ENCODE data around the gene CREM. TPM values are rescaled to one million over a fixed set of nuclear protein-coding genes. Genes with fewer than 3 reads are reported as not detected.
"Not testable (repeated sequence)": the region's sequence is repeated elsewhere in the genome, so short reads cannot be mapped to it uniquely, and the experiment has no call there.

Gene CREM
- total RNA-seq, 1 donor from 2014 or later: 59.5 TPM

GRCh38 chr10:35212856-35213255 lies 86.2 kb downstream of the CREM start:
- intact Hi-C loops (cut with DNase I): no loop called here
- ATAC-seq: peak; percentile 61
- DNase-seq (ENCODE audit: low spot score): no peak

GRCh38 chr10:35213699-35214098 lies 87.1 kb downstream of the CREM start:
- intact Hi-C loops (cut with DNase I): no loop called here
- no peak for ATAC-seq
- no peak for DNase-seq (ENCODE audit: low spot score)

- DNase-seq (ENCODE audit: low spot score) (no peak), ATAC-seq (no peak)
- intact Hi-C loops (cut with DNase I): no loop called here
Observed at GRCh38 chr10:35214607-35215020, 88.0 kb downstream of the CREM start.

GRCh38 chr10:35215107-35215506 lies 88.5 kb downstream of the CREM start:
- no peak for ATAC-seq
- intact Hi-C loops (cut with DNase I): no loop called here

GRCh38 chr10:35216303-35216905 lies 89.8 kb downstream of the CREM start:
- DNase-seq (ENCODE audit: low spot score) (no peak), ATAC-seq (peak; percentile 59)
- intact Hi-C loops (cut with DNase I): no loop called here

More at GRCh38 chr10:35215107-35215506, 88.5 kb downstream of the CREM start:
- no peak for DNase-seq (ENCODE audit: low spot score)

GRCh38 chr10:35216956-35217355 lies 90.3 kb downstream of the CREM start:
- DNase-seq (ENCODE audit: low spot score); ATAC-seq; intact Hi-C loops (cut with DNase I): not testable (repeated sequence)

GRCh38 chr10:35217455-35217854 lies 90.8 kb downstream of the CREM start:
- DNase-seq (ENCODE audit: low spot score) (no peak), ATAC-seq (peak; percentile 31)
- intact Hi-C loops (cut with DNase I): no loop called here

GRCh38 chr10:35218339-35218955 lies 91.8 kb downstream of the CREM start:
- DNase-seq (ENCODE audit: low spot score): peak; percentile 93
- peak; percentile 86 for ATAC-seq
- intact Hi-C loops (cut with DNase I): no loop called here

- intact Hi-C loops (cut with DNase I): no loop called here
- no peak for DNase-seq (ENCODE audit: low spot score)
- ATAC-seq: no peak
Observed at GRCh38 chr10:35219292-35219691, 92.6 kb downstream of the CREM start.

GRCh38 chr10:35219891-35220890 lies 93.5 kb downstream of the CREM start:
- intact Hi-C loops (cut with DNase I): loop anchor here (5.0 kb wide), 1 partner anchor 103 kb away; no protein-coding TSS in a partner anchor
- DNase-seq (ENCODE audit: low spot score): no peak
- no peak for ATAC-seq

- ATAC-seq: peak; percentile 9
Observed at GRCh38 chr10:35223016-35223415, 96.4 kb downstream of the CREM start.

GRCh38 chr10:35224045-35224740 lies 97.5 kb downstream of the CREM start:
- no peak for DNase-seq (ENCODE audit: low spot score)
- intact Hi-C loops (cut with DNase I): loop anchor here (5.0 kb wide), 1 partner anchor 107 kb away; no protein-coding TSS in a partner anchor
- no peak for ATAC-seq

More at GRCh38 chr10:35223016-35223415, 96.4 kb downstream of the CREM start:
- DNase-seq (ENCODE audit: low spot score): no peak
- intact Hi-C loops (cut with DNase I): loop anchor here (5.0 kb wide), 1 partner anchor 106 kb away; no protein-coding TSS in a partner anchor

GRCh38 chr10:35225204-35225603 lies 98.6 kb downstream of the CREM start:
- intact Hi-C loops (cut with DNase I): no loop called here
- no peak for ATAC-seq
- DNase-seq (ENCODE audit: low spot score): no peak

- intact Hi-C loops (cut with DNase I): no loop called here
- ATAC-seq (no peak), DNase-seq (ENCODE audit: low spot score) (no peak)
Observed at GRCh38 chr10:35226507-35226906, 99.9 kb downstream of the CREM start.

- ATAC-seq (no peak), DNase-seq (ENCODE audit: low spot score) (no peak)
- intact Hi-C loops (cut with DNase I): no loop called here
Observed at GRCh38 chr10:35228058-35228457, 101.4 kb downstream of the CREM start.

- no peak for DNase-seq (ENCODE audit: low spot score)
- no peak for ATAC-seq
- intact Hi-C loops (cut with DNase I): no loop called here
Observed at GRCh38 chr10:35231646-35232045, 105.0 kb downstream of the CREM start.

- ATAC-seq (no peak), DNase-seq (ENCODE audit: low spot score) (no peak)
- intact Hi-C loops (cut with DNase I): no loop called here
Observed at GRCh38 chr10:35232527-35232926, 105.9 kb downstream of the CREM start.

GRCh38 chr10:35234073-35234472 lies 107.4 kb downstream of the CREM start:
- DNase-seq (ENCODE audit: low spot score): no peak
- no peak for ATAC-seq
- intact Hi-C loops (cut with DNase I): no loop called here

GRCh38 chr10:35236739-35237138 lies 110.1 kb downstream of the CREM start:
- intact Hi-C loops (cut with DNase I): no loop called here
- ATAC-seq: no peak

More at GRCh38 chr10:35236739-35237138, 110.1 kb downstream of the CREM start:
- DNase-seq (ENCODE audit: low spot score): no peak

Measured in sciatic nerve (tissue), 2 donors.